Epithelial cell of proximal tubule (primary cell): ENCODE data around the gene PPP1R14C. TPM values are rescaled to one million over a fixed set of nuclear protein-coding genes. Genes with fewer than 3 reads are reported as not detected.

ENCODE experiments used
- DNase-seq: peaks from one replicate; pipeline ENCODE4 v3.0.0-alpha.2; 2011; ENCODE audit warnings: low read depth
- H3K4me3 ChIP-seq: 2 replicates; pipeline ENCODE4 v1.5.1; 2011; ENCODE audit warnings: low read depth, mild to moderate bottlenecking, low read length
- total RNA-seq: library from RNA; depleted of rRNA; stranded (reverse); fragments of >200 nt; gene quantifications from 2 replicates; pipeline ENCODE4 v1.2.3, GENCODE V29; 2015
- TF ChIP-seq, protein P1 (sequence below): conservative IDR thresholded peaks from 2 replicates; pipeline ENCODE4 v1.5.1; 2012; ENCODE audit warnings: low read depth, mild to moderate bottlenecking, low read length

Gene PPP1R14C
- total RNA-seq, 1 donor from 2014 or later: 27.0 TPM

DNA sequence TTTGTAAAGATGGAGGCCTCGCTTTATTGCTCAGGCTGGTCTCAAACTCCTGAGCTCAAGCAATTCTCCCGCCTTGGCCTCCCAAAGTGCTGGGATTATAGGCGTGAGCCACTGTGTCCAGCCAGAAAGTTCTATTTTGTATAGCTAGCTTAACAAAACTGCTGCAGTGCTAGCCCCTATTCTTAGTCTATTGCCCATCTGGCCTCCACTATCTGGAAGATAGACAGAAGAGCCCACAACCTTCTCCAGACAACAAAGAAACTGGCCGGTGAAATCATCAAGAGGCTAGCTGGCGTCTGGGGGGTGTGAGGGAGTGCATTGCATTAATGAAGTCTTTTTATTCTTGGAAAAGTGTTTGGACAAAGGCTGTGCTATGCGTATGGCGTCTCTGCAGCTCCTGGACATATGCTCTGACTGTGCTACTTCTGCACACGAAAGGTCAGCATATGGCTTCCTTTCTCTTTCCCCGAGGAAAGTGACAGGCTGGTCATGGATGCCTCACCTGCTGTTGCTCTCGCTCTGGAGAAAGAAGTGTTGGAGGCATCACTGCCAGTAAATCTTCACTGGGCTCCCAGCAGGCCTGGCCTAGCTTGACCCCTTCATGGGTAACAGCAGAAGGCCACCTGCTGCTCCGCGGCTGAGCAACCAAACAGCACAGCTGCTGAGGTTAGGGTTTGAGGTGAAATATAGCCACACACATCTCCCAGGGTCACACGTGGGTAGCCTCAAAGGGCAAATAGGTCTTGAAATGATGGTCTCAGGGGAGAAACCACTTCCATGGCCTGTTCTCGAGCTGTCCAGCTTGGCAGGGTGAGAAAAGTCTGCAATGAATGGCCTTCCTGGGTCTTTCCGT, 130.8 kb downstream of the PPP1R14C start:
- no peak for DNase-seq
- TF ChIP-seq, protein P1, sequence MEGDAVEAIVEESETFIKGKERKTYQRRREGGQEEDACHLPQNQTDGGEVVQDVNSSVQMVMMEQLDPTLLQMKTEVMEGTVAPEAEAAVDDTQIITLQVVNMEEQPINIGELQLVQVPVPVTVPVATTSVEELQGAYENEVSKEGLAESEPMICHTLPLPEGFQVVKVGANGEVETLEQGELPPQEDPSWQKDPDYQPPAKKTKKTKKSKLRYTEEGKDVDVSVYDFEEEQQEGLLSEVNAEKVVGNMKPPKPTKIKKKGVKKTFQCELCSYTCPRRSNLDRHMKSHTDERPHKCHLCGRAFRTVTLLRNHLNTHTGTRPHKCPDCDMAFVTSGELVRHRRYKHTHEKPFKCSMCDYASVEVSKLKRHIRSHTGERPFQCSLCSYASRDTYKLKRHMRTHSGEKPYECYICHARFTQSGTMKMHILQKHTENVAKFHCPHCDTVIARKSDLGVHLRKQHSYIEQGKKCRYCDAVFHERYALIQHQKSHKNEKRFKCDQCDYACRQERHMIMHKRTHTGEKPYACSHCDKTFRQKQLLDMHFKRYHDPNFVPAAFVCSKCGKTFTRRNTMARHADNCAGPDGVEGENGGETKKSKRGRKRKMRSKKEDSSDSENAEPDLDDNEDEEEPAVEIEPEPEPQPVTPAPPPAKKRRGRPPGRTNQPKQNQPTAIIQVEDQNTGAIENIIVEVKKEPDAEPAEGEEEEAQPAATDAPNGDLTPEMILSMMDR: no peak

GRCh38 chr6:150275489-150275888, 132.6 kb downstream of the PPP1R14C start:
- no peak for DNase-seq
- TF ChIP-seq, protein P1: no peak
- no peak overlapping the region for H3K4me3 ChIP-seq

More for the DNA sequence above, 130.8 kb downstream of the PPP1R14C start:
- no peak overlapping the region for H3K4me3 ChIP-seq

GRCh38 chr6:150276168-150276936, 133.5 kb downstream of the PPP1R14C start:
- DNase-seq: no peak
- H3K4me3 ChIP-seq: no peak overlapping the region
- TF ChIP-seq, protein P1: no peak

GRCh38 chr6:150276937-150277742, 134.3 kb downstream of the PPP1R14C start:
- TF ChIP-seq, protein P1: no peak
- no peak for DNase-seq
- no peak overlapping the region for H3K4me3 ChIP-seq

DNA sequence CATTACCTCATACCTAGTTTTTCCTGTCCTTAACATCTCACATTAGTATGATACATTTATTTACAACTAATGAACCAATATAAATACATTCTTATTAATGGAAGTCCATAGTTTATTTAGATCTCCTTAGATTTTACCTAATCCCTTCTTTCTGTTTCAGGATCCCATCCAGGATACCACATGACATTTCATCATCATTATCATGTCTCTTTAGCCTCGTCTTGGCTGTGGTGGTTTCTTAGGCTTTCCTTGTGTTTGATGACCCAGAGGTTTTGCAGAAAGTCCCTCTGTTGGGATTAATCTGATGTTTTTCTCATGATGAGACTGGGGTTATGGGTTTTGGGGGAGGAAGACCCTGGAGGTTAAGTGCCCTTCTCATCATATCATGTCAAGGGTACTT, 136.7 kb downstream of the PPP1R14C start:
- no peak overlapping the region for H3K4me3 ChIP-seq
- TF ChIP-seq, protein P1: no peak
- no peak for DNase-seq

- H3K4me3 ChIP-seq: no peak overlapping the region
- no peak for DNase-seq
- TF ChIP-seq, protein P1: no peak
Measured at GRCh38 chr6:150280703-150281102, 137.9 kb downstream of the PPP1R14C start.
